Activated CD8-positive, alpha-beta memory T cell treated with anti-CD3 and anti-CD28 coated beads for 4 hours (primary cell): ENCODE results near the gene TMEM62.

Source experiments
- DNase-seq, 2 donors: peaks; one replicate each; pipeline ENCODE4 v3.0.0-alpha.2; 2020; ENCODE audit warnings: low read depth in 2 of 2

Gene TMEM62

DNA sequence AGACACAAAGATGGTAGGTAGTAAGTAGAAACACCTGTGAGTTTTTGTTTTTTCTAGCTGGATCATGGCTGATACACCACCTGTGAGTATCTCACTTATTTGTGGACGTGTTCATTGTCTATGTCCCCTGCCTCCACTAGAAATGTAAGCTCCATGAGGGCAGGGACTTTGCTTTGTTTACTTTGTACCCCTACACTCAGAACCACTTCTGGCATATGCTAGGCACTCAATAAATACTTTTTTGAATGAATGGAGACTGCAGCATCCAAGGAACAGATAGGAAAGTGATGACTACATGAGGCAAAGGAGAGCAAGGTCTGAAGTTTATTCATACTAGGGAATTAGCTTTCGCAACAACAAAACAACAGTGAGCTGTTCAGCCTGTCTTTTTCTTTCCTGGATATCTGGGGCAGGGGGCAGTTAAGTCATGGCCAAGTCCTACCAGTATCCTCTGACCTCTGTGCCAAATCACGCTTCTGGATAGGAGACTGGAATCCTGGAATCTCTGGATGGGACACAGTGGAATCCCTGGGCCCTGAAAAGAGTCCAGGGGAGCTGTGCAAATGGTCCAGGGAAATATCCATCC, 99.0 kb downstream of the TMEM62 start:
- no peak for DNase-seq
